RWPE1 (cell line): Measurements from ENCODE around the gene SRL.
A peak's percentile ranks its signal among the peaks of the same experiment; 100 is the strongest.

ENCODE experiments used
- CTCF ChIA-PET: fragments of 350-600 bp; sonication (Branson Sonifier 250); formaldehyde crosslinking; extraction: SDS; loops from one replicate; lab custom pipeline; 2021; lab: Yijun Ruan, JAX
- POLR2A ChIA-PET: fragments of 400-600 bp; formaldehyde crosslinking; extraction: SDS; loops from one replicate; lab custom pipeline; 2020; ENCODE audit warnings: antibody characterized with exemption; ENCODE audit not compliant: low non-redundant PET; lab: Yijun Ruan, JAX
- DNase-seq: peaks from one replicate; pipeline ENCODE4 v3.0.0; 2012; ENCODE audit warnings: low spot score
- H3K27ac ChIP-seq: fragments of 450-650 bp; 2 replicates; pipeline ENCODE4 v1.5.1; 2017
- CTCF ChIP-seq: fragments of 450-650 bp; conservative IDR thresholded peaks from 2 replicates; pipeline ENCODE4 v1.5.1; 2017; ENCODE audit warnings: low read depth, mild to moderate bottlenecking

The SRL gene

DNA sequence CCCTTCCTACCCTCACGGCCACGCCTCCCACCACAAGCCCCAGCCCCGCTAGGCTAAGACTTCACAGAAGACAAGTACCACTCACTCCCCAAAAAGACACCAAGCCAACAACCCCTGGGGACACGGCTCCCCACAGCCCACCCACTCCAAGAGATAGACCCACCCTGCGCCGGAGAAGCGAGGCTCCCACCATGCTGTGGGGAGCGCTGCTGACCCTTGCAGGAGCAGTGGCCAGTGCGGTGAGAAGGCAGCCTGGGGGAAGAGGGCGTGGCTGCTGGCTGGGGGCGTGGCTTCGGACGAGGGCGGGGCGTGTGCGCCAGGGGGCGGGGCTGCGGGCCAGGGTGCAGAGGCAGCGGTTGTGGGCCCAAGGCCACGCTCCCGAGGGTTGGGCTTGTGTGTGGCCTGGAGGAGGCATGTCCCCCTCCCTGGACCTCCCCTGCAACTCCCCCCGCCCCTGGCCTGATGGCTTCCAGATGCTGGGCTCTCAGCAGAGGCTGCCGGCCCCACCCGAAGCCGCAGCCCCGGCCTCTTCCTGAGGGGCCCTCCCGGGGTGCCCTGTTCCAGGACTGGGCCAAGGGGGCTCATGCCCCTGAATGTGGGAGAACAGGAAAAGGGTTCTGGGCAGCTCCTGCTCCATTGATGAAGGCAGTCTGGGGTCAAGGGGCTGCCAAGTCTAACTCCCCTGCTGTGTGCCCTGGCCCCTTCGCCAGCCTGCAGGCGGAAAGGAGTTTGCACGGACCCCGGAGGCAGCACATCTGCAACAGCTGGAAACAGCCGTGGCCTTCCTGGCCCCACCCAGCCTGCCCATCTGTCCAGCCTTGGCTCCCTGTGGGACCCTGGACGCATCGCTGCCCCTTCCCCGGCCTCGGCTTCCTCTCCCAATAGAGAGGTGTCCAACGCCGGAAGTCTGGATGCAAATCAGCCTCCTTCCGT lies 21.9 kb upstream of the SRL start:
- ChIA-PET POLR2A (no interaction called here), CTCF (no interaction called here)
- peak overlapping the region; percentile 59 for H3K27ac ChIP-seq
- TF ChIP-seq CTCF = no peak
- peak; percentile 30 for DNase-seq

DNA sequence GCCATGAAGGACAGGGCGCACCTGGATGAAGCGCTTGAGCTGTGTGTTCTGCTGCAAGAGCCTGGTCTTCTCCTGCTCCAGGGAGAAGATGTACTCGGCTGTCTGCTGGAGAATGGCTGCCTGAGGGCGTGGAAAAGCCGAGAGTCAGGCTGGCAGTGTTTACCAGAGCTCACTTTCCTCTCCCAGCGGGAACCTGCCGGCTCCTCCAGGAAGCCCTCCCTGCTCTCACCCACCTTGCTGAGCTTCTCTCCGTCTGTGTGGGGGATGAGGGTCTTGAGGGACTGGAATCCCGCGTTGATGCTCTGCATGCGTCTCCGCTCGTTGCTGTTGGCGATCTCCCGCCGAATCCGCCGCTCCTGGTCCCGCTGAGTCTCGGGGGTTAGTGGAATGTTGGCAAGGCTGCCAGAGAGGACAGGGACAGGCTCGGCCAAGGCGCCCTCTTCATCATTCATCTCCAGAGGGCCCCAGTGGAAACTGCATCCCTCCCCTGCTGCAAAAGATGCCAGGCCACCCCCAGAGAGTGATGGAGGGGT lies 20.5 kb upstream of the SRL start:
- no peak for DNase-seq
- ChIA-PET CTCF (interaction anchor here (0.6 to 1.6 kb wide), 8 partner anchors 9 to 1553 kb away, joined by 3 to 5 read pairs (median 4); partner anchors contain the start of gene TFAP4), POLR2A (no interaction called here)
- no peak for TF ChIP-seq CTCF
- H3K27ac ChIP-seq = peak overlapping the region; percentile 59; the same call in 1 of the 2 replicates

DNA sequence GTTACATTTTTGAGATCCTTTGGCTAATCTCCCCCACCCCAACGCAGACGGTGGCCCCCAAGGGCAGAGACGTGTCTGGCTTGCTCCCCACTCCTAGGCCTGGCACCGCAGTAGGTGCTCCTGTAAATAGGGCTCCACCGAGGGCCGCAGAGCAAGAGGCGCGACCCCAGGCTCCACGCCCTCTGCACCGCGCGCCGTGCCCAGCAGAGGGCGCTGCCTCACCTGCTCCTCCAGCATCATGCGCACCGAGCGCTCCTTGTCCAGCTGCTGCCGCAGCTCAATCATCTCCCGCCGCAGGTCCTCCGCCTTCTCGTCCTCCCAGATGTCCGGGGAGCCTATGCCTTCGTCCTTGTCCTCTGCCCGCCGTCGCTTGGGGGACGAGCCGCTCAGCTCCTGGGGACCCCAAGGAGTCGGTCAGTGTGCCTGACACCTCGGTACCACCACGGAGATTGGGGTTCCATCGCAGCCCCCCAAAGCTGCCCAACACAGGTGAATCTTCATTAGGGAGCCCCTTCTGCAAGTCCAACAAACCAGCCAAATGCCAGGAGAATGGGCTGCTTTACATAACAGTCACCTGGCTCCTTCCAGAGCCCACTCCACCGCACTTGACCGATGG lies 19.8 kb upstream of the SRL start:
- TF ChIP-seq CTCF = peak; percentile 69
- ChIA-PET CTCF (interaction anchor here (0.6 to 1.6 kb wide), 9 partner anchors 8 to 1554 kb away, joined by 3 to 5 read pairs (median 4); partner anchors contain the start of gene TFAP4), POLR2A (no interaction called here)
- H3K27ac ChIP-seq = no peak overlapping the region
- no peak for DNase-seq

DNA sequence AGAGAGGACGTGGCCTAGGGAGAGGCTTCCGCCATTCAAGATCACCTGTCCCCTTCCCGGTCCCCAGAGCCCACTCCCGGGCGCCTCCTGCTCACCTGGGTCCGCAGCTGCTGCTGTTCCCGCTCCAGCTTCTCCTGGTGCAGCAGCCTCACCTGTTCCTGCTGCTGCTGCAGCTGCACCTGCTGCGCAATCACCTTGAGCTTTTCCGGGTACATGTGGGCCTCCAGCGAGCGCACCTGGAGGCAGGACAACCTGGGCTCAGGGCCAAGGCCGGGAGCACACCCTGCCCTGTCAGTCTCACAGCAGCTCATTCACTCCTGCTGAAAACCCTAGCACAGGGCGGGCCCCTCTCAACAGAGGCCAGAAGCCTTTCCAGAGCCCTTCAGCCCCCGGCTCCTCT lies 18.5 kb upstream of the SRL start:
- peak; percentile 44 for DNase-seq
- peak overlapping the region; percentile 12 for H3K27ac ChIP-seq
- ChIA-PET POLR2A (no interaction called here), CTCF (interaction anchor here (0.6 to 1.1 kb wide), 4 partner anchors 48 to 201 kb away, joined by 3 to 6 read pairs (median 6); no protein-coding TSS in a partner anchor)
- TF ChIP-seq CTCF = no peak

DNA sequence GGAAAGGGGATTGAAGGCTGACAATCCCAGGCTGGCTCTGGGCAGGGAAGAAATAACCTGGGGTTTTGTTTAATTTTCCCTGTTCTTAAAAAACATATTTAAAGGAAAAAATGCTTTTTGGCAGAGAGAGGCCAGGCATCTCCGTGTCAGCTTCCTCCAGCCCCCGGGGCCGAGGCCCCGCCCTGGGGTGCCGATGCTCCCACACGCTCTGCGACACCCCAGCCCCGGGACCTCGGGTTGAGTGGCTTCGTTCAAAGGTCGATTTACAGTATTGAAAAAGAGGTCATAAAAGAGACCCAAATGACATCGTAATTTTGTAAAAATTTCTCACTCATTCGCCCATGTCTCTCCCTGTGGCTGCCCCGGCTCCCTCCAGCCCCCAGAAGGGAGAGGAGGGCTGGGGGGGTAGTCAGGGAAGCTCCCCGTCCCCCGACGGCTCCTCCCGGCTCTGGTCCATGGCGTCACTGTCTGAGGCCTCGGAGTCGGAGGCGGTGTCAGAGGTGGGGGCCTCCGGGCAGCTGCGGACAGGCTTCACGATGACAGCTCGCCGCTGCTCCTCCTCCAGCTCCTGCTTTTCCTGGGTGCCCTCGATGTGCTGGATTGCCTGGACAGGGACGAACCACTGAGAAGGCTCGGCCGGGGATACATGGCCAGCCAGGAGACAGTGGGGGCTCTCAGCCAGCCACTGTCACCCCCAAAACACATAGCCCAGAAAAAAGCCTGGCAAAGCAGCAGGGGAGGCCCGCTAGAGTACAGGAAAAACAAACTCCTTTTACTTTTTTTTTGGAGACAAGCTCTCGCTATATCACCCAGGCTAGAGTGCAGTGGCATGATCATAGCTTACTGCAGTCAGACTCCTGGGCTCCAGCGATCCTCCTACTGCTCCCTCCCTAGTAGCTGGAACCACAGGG lies 16.0 kb upstream of the SRL start:
- ChIA-PET CTCF (interaction anchor here (0.9 kb wide), 1 partner anchor 42 kb away, joined by 9 read pairs; no protein-coding TSS in a partner anchor), POLR2A (interaction anchor here (0.7 kb wide), 1 partner anchor 11 kb away, joined by 4 read pairs; no protein-coding TSS in a partner anchor)
- H3K27ac ChIP-seq = peak overlapping the region; percentile 48
- no peak for TF ChIP-seq CTCF
- no peak for DNase-seq
